Lower leg skin (tissue), 4 donors: ENCODE measurements around the gene API5. TPM values are rescaled to one million over a fixed set of nuclear protein-coding genes. Genes with fewer than 3 reads are reported as not detected.

ENCODE experiments used
- DNase-seq, 2 donors: peaks; one replicate each; pipeline ENCODE4 v3.0.0-alpha.2; 2019; ENCODE audit warnings: low spot score in 2 of 2
- H3K4me3 ChIP-seq: fragments of 200-600 bp; sonication (generic); 2 replicates; pipeline ENCODE4 v1.5.1; 2017; ENCODE audit warnings: mild to moderate bottlenecking, low read depth; ENCODE audit not compliant: poor library complexity, severe bottlenecking
- CTCF ChIP-seq, 3 donors: fragments of 450-650 bp; IDR thresholded peaks; one replicate each; pipeline ENCODE4 v1.5.1; 2016; ENCODE audit warnings: antibody characterized with exemption in 3 of 3, mild to moderate bottlenecking in 3 of 3, moderate library complexity in 2 of 3
- POLR2A ChIP-seq, 2 donors: fragments of 450-650 bp; IDR thresholded peaks; one replicate each; pipeline ENCODE4 v1.6.1; 2016 to 2017; ENCODE audit warnings: antibody characterized with exemption in 2 of 2, mild to moderate bottlenecking in 1 of 2, moderate library complexity in 1 of 2
- WGBS, 2 donors: methylation state at CpG; one replicate each; pipeline ENCODE4 v1.1.5; 2018; 5-methylcytosine and 5-hydroxymethylcytosine counted together
- intact Hi-C: fragments of 100-400 bp; cut with DNase I; formaldehyde crosslinking; loops from one replicate; pipeline ENCODE4 v1.15.0; 2023; ENCODE audit warnings: low total_unique reads
- total RNA-seq, 4 donors: library from RNA; depleted of rRNA; stranded (reverse); fragments of >200 nt; gene quantifications; one replicate each; pipeline ENCODE4 v1.1.0, GENCODE V29; 2016

Gene API5
- total RNA-seq, 4 donors from 2014 or later: 55.0 to 73.3 (median 64.7) TPM

GRCh38 chr11:43393765-43394355, 82.1 kb downstream of the API5 start:
- intact Hi-C loops: no loop called here
- no peak for TF ChIP-seq POLR2A (IDR thresholded peaks at IDR 0.05)
- no peak for TF ChIP-seq CTCF (IDR thresholded peaks at IDR 0.05)
- no peak for DNase-seq
- H3K4me3 ChIP-seq: no peak overlapping the region
- WGBS, 2 donors: 93 to 94% methylated on average over 2 of the region's 2 CpGs

Other genes with a start within 250 kb of the API5 start
- 10 to 100 TPM; 62.6 to 71.4 (median 68.4) TPM for gene TTC17, start 46.9 kb downstream of the API5 start, total RNA-seq